GM12865 (cell line): ENCODE results near the gene TMEM184A.
A peak's percentile ranks its signal among the peaks of the same experiment; 100 is the strongest.

Source experiments
- DNase-seq: peaks from one replicate; pipeline ENCODE4 v3.0.0; 2010; ENCODE audit warnings: low read depth
- H3K4me3 ChIP-seq: 2 replicates; pipeline ENCODE4 v1.5.1; 2011; ENCODE audit warnings: mild to moderate bottlenecking, low read depth, low read length, control low read depth
- CTCF ChIP-seq: IDR thresholded peaks from 2 replicates; pipeline ENCODE4 v1.5.1; 2011; ENCODE audit warnings: low read length, control low read depth, low read depth, inconsistent platforms; ENCODE audit not compliant: insufficient read depth; ENCODE audit errors: missing control alignments

The TMEM184A gene

GRCh38 chr7:1555813-1556543 lies at the start of gene TMEM184A:
TMEM184A (minus strand) TSS chr7:1556205; CDS start chr7:1555484, 721 bp downstream.
- DNase-seq: peak; percentile 51
- H3K4me3 ChIP-seq: no peak within 1 kb of the TSS
- TF ChIP-seq CTCF: peak; percentile 35

GRCh38 chr7:1604383-1604782 lies 48.4 kb upstream of the TMEM184A start:
- no peak for TF ChIP-seq CTCF
- DNase-seq: no peak
- no peak overlapping the region for H3K4me3 ChIP-seq

- no peak for TF ChIP-seq CTCF
- no peak overlapping the region for H3K4me3 ChIP-seq
- DNase-seq: no peak
Observed at GRCh38 chr7:1603346-1604225, 47.6 kb upstream of the TMEM184A start.

- TF ChIP-seq CTCF: no peak
- DNase-seq: no peak
- H3K4me3 ChIP-seq: no peak overlapping the region
Observed at GRCh38 chr7:1602386-1602785, 46.4 kb upstream of the TMEM184A start.

- TF ChIP-seq CTCF: no peak
- no peak for DNase-seq
- H3K4me3 ChIP-seq: no peak overlapping the region
Observed at GRCh38 chr7:1601956-1602355, 46.0 kb upstream of the TMEM184A start.

- H3K4me3 ChIP-seq: no peak overlapping the region
- no peak for TF ChIP-seq CTCF
- no peak for DNase-seq
Observed at GRCh38 chr7:1599640-1600395, 43.8 kb upstream of the TMEM184A start.
